HepG2 (cell line): Measurements from ENCODE around the gene CATSPERD. TPM values are rescaled to one million over a fixed set of nuclear protein-coding genes. Genes with fewer than 3 reads are reported as not detected.
A peak's percentile ranks its signal among the peaks of the same experiment; 100 is the strongest.

ENCODE experiments used
- CEBPZ ChIP-seq: IDR thresholded peaks from 2 replicates; pipeline ENCODE4 v1.6.1; 2012; ENCODE audit warnings: low read length, improper control_type of control experiment
- EP300 ChIP-seq, 3 experiments: sonication (generic) in 1 of 3; formaldehyde crosslinking in 1 of 3; IDR thresholded peaks; 2 replicates each; pipeline versions ENCODE4 v1.5.1 to v1.6.1; 2011 to 2020; ENCODE audit warnings: low read depth in 2 of 3, low read length in 2 of 3, borderline replicate concordance in 1 of 3, improper control_type of control experiment in 1 of 3, mild to moderate bottlenecking in 1 of 3, missing genetic modification reagents in 1 of 3, moderate library complexity in 1 of 3
- ERF ChIP-seq: IDR thresholded peaks from 2 replicates; pipeline ENCODE4 v1.6.1; 2018; ENCODE audit warnings: missing biosample characterization, missing genetic modification reagents
- FOSL1 ChIP-seq: sonication (generic); formaldehyde crosslinking; IDR thresholded peaks from 2 replicates; pipeline ENCODE4 v1.9.0; 2021; ENCODE audit warnings: missing genetic modification reagents, borderline replicate concordance
- JDP2 ChIP-seq: sonication (generic); formaldehyde crosslinking; IDR thresholded peaks from 2 replicates; pipeline ENCODE4 v1.8.1; 2022; ENCODE audit warnings: missing genetic modification reagents, borderline replicate concordance
- KMT2A ChIP-seq: sonication (generic); formaldehyde crosslinking; IDR thresholded peaks from 2 replicates; pipeline ENCODE4 v1.4.0; 2020; ENCODE audit warnings: missing genetic modification reagents
- MTERF4 ChIP-seq: sonication (generic); formaldehyde crosslinking; IDR thresholded peaks from 2 replicates; pipeline ENCODE4 v1.8.0; 2023; ENCODE audit warnings: mild to moderate bottlenecking, missing genetic modification reagents
- NONO ChIP-seq, 2 experiments: fragments of 450-650 bp in 1 of 2; sonication (generic) in 1 of 2; formaldehyde crosslinking in 1 of 2; IDR thresholded peaks in 1 of 2; conservative IDR thresholded peaks in 1 of 2; 2 replicates each; pipeline versions ENCODE4 v1.6.1 to v1.8.0; 2017 to 2022; ENCODE audit warnings: mild to moderate bottlenecking in 1 of 2, missing genetic modification reagents in 1 of 2, moderate library complexity in 1 of 2
- SSRP1 ChIP-seq: IDR thresholded peaks from 2 replicates; pipeline ENCODE4 v1.6.1; 2016; ENCODE audit warnings: control low read depth
- ZBTB38 ChIP-seq: sonication (generic); formaldehyde crosslinking; IDR thresholded peaks from 2 replicates; pipeline ENCODE4 v1.5.1; 2020; ENCODE audit warnings: mild to moderate bottlenecking, missing genetic modification reagents
- ZC3H13 ChIP-seq: sonication (generic); formaldehyde crosslinking; IDR thresholded peaks from 2 replicates; pipeline ENCODE4 v1.8.1; 2023; ENCODE audit warnings: mild to moderate bottlenecking, missing genetic modification reagents, moderate library complexity
- ZC3H4 ChIP-seq: sonication (generic); formaldehyde crosslinking; IDR thresholded peaks from 2 replicates; pipeline ENCODE4 v1.4.0; 2020; ENCODE audit warnings: missing genetic modification reagents, borderline replicate concordance
- ZNF205 ChIP-seq: IDR thresholded peaks from 2 replicates; pipeline ENCODE4 v1.6.1; 2018; ENCODE audit warnings: missing biosample characterization, missing genetic modification reagents
- ZNF547 ChIP-seq: sonication (generic); formaldehyde crosslinking; IDR thresholded peaks from 2 replicates; pipeline ENCODE4 v1.5.1; 2020; ENCODE audit warnings: mild to moderate bottlenecking, missing genetic modification reagents
- ZNF776 ChIP-seq: sonication (generic); formaldehyde crosslinking; IDR thresholded peaks from 2 replicates; pipeline ENCODE4 v1.4.0; 2020; ENCODE audit warnings: mild to moderate bottlenecking, missing genetic modification reagents
- polyA plus RNA-seq, 8 experiments: library from polyadenylated mRNA; depleted of rRNA in 3 of 8; stranded (reverse) in 7 of 8; unstranded in 1 of 8; fragments of >200 nt; fragmentation: Illumina TruSeq in 4 of 8; extraction: Trizol in 4 of 8; gene quantifications; 2 replicates each; pipeline versions ENCODE4 v1.2.1 to v1.2.3, GENCODE V29; 2011 to 2016; ENCODE audit warnings: low read depth in 4 of 8, missing spikeins in 1 of 8, mixed read lengths in 1 of 8; ENCODE audit not compliant: insufficient read depth in 1 of 8
- total RNA-seq, 5 experiments: library from RNA; depleted of rRNA; stranded (reverse); fragments of >200 nt; fragmentation: Illumina TruSeq; extraction: Trizol; gene quantifications; 2 replicates each; pipeline ENCODE4 v1.2.3, GENCODE V29; 2016; ENCODE audit warnings: low read depth in 1 of 5
- TF ChIP-seq, protein P1 (sequence below): IDR thresholded peaks from 2 replicates; pipeline ENCODE4 v1.6.1; 2016; ENCODE audit warnings: missing biosample characterization, missing genetic modification reagents, low read depth
- TF ChIP-seq, protein P2 (sequence below): sonication (generic); formaldehyde crosslinking; IDR thresholded peaks from 2 replicates; pipeline ENCODE4 v1.5.1; 2020; ENCODE audit warnings: mild to moderate bottlenecking, missing genetic modification reagents, moderate library complexity
- TF ChIP-seq, protein P3 (sequence below): sonication (generic); formaldehyde crosslinking; IDR thresholded peaks from 2 replicates; pipeline ENCODE4 v1.5.1; 2020; ENCODE audit warnings: missing genetic modification reagents, mild to moderate bottlenecking, borderline replicate concordance

Gene CATSPERD
- total and polyA plus RNA-seq, 2 of the 13 experiments (the other 11 are each of a cell fraction or from before 2014, with no cell fraction given): 0.04 TPM; not detected in 1

DNA sequence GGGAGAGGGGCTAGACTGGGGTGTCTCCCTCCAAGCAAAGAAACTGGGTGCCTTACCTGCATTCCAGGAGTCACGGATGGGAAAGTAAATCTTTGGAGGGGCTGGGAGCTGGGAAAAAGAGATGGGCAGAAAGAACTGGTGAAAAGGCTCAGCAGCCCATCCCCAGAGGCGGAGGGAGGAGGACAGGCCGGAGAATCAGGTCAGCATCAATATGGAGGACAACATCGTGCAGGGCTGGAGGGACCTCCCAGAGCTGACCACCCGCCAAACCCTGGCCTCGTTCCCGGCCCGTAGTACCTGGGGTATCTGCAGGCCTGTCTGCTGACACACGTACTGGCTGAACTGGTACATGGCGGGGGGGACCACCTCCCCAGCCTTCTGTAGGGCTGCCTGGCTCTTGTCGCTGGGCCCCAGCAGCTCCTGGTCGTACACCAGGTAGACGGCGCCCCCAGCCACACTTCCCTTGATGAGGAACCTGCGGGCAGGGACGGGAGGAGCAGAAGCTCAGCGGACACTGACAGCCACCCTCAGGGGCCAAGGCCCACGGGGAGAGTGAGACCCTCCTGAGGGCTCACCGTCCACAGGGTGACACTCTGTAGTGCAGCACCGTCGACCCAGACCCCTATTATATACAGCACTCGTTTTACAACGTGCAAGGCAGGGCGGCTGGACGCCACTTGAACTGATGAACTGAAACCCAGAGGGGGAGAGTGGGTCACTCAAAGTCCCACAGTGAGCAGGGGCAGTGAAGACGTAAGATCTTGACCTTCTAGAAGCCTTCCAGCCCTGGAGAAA, 41.0 kb upstream of the CATSPERD start (continued):
- TF ChIP-seq CEBPZ (no peak), MTERF4 (CRISPR knock-in tag) (no peak), ZNF205 (CRISPR knock-in tag) (no peak), ZC3H13 (CRISPR knock-in tag) (no peak), ZBTB38 (CRISPR knock-in tag) (no peak; the same call in 1 of the 2 replicates), ZNF776 (CRISPR knock-in tag) (no peak), SSRP1 (no peak), JDP2 (CRISPR knock-in tag) (no peak), EP300 (IDR thresholded peaks at IDR 0.05; ENCODE audit: low read depth in 2 of 2, low read length in 2 of 2) (no peak), EP300 (CRISPR knock-in tag; IDR thresholded peaks at IDR 0.05; ENCODE audit: borderline replicate concordance) (0 out of 2 replicates have a peak, but pooled peaks have one; percentile 7), NONO (IDR thresholded peaks at IDR 0.05) (no peak), NONO (CRISPR knock-in tag; conservative IDR thresholded peaks at IDR 0.05) (no peak), ERF (CRISPR knock-in tag) (no peak), ZC3H4 (CRISPR knock-in tag) (no peak), KMT2A (no peak), ZNF547 (0 out of 2 replicates have a peak, but pooled peaks have one; percentile 1), FOSL1 (CRISPR knock-in tag) (no peak)
- TF ChIP-seq, protein P1, sequence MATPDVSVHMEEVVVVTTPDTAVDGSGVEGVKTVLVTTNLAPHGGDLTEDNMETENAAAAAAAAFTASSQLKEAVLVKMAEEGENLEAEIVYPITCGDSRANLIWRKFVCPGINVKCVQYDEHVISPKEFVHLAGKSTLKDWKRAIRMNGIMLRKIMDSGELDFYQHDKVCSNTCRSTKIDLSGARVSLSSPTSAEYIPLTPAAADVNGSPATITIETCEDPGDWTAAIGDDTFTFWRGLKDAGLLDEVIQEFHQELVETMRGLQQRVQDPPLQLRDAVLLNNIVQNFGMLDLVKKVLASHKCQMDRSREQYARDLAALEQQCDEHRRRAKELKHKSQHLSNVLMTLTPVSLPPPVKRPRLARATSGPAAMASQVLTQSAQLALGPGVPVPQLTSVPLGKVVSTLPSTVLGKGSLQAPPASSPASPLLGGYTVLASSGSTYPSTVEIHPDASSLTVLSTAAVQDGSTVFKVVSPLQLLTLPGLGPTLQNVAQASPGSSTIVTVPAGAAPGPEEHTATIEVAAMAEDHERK (CRISPR knock-in tag): no peak
- TF ChIP-seq, protein P2, sequence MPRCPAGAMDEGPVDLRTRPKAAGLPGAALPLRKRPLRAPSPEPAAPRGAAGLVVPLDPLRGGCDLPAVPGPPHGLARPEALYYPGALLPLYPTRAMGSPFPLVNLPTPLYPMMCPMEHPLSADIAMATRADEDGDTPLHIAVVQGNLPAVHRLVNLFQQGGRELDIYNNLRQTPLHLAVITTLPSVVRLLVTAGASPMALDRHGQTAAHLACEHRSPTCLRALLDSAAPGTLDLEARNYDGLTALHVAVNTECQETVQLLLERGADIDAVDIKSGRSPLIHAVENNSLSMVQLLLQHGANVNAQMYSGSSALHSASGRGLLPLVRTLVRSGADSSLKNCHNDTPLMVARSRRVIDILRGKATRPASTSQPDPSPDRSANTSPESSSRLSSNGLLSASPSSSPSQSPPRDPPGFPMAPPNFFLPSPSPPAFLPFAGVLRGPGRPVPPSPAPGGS (CRISPR knock-in tag): no peak
- TF ChIP-seq, protein P3, sequence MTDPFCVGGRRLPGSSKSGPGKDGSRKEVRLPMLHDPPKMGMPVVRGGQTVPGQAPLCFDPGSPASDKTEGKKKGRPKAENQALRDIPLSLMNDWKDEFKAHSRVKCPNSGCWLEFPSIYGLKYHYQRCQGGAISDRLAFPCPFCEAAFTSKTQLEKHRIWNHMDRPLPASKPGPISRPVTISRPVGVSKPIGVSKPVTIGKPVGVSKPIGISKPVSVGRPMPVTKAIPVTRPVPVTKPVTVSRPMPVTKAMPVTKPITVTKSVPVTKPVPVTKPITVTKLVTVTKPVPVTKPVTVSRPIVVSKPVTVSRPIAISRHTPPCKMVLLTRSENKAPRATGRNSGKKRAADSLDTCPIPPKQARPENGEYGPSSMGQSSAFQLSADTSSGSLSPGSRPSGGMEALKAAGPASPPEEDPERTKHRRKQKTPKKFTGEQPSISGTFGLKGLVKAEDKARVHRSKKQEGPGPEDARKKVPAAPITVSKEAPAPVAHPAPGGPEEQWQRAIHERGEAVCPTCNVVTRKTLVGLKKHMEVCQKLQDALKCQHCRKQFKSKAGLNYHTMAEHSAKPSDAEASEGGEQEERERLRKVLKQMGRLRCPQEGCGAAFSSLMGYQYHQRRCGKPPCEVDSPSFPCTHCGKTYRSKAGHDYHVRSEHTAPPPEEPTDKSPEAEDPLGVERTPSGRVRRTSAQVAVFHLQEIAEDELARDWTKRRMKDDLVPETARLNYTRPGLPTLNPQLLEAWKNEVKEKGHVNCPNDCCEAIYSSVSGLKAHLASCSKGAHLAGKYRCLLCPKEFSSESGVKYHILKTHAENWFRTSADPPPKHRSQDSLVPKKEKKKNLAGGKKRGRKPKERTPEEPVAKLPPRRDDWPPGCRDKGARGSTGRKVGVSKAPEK (CRISPR knock-in tag): no peak
